ENCODE data around the gene PFKFB4. TPM values are rescaled to one million over a fixed set of nuclear protein-coding genes. Genes with fewer than 3 reads are reported as not detected.

PFKFB4 gene
- total and polyA plus RNA-seq, 2 donors (not counting 1 experiment from before 2014, with no cell fraction given), result 1.3 to 3.3 TPM

DNA sequence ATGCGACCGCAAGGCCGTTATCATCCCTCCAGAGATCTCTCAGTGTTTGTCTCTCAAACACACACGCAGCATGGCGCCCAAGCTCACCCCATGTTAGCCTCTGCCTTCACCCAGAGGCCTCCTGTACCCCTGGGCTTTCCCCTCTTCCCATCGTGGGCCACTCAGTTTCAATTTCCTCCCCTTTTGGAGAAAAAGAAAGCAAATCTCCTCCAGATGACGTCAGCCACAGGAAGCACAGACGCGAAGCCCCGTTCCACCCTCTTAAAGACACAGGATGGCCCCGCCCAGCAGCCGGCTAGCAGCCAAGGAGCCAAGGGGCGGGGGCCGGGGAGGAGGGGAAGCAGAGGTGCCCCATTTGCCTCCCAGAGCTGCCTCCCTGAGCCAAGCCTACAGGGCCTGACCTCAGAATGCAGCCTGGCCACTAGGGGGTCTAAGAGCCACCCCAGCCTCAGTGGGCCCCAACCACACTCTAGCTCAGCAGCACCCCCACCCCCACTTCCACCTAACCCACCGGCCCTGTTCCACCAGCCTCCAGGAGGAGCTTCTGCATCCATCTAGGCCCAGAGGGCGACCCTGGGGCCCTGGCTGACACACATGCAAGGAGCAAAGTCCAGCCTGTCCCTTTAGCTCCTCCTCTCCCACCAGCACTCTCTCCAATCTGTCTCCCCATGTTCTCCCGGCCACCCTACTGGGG lies 83.5 kb downstream of the PFKFB4 start:
- H2AFZ ChIP-seq (ENCODE audit: insufficient read depth, low read depth, low read length, poor library complexity, severe bottlenecking), result peak overlapping the region; percentile 79
- no peaks in the 10 kb centered on the region for H3K27me3 ChIP-seq (replicated peaks in 1 of 4; ENCODE audit: control extremely low read depth in 1 of 4, control insufficient read depth in 3 of 4, insufficient read depth in 4 of 4, low read length in 3 of 4)
- H3K36me3 ChIP-seq (replicated peaks in 1 of 2; ENCODE audit: control extremely low read depth in 1 of 2, control insufficient read depth in 1 of 2, extremely low read depth in 1 of 2, insufficient read depth in 2 of 2, low read length in 1 of 2), result peaks cover 0 to 26% of the 10 kb centered on the region in 2 experiments
- H3K9ac ChIP-seq (ENCODE audit: low read length), result peak overlapping the region; percentile 96
- Mint-ChIP-seq H3K4me1 (peaks cover 66% of the 10 kb centered on the region), H3K9me3 (ENCODE audit: insufficient read depth) (no peaks in the 10 kb centered on the region), H3K4me3 (peak overlapping the region; percentile 93), H3K27me3 (no peaks in the 10 kb centered on the region), H3K27ac (peak overlapping the region; percentile 99)
- H3K4me1 ChIP-seq (ENCODE audit: control insufficient read depth in 2 of 2, insufficient read depth in 2 of 2, low read length in 2 of 2), result peaks cover 62 to 76% of the 10 kb centered on the region in 2 donors
- DNase-seq, result peak; percentile 98
- H3K79me2 ChIP-seq (ENCODE audit: control insufficient read depth, insufficient read depth, low read length), result peaks cover 86% of the 10 kb centered on the region
- intact Hi-C loops (cut with micrococcal nuclease), result loop anchor here (1.0 to 2.0 kb wide), 7 partner anchors 8 to 162 kb away; partner anchors contain the start of genes ATRIP, CCDC51, PFKFB4 and SLC26A6
- H3K4me2 ChIP-seq (replicated peaks; ENCODE audit: low read depth, low read length, poor library complexity, severe bottlenecking), result peak overlapping the region; percentile 78
- ATAC-seq (ENCODE audit: low read depth), result peak; percentile 91
- peak overlapping the region; percentile 59 to 95 (median 74) for H3K4me3 ChIP-seq (ENCODE audit: control extremely low read depth in 1 of 5, extremely low read depth in 1 of 5, insufficient read depth in 1 of 5, low read depth in 2 of 5, low read length in 4 of 5)
- 3% methylated on average over 16 of the region's 17 CpGs for WGBS (ENCODE audit: insufficient coverage)
- TF ChIP-seq, protein P1, sequence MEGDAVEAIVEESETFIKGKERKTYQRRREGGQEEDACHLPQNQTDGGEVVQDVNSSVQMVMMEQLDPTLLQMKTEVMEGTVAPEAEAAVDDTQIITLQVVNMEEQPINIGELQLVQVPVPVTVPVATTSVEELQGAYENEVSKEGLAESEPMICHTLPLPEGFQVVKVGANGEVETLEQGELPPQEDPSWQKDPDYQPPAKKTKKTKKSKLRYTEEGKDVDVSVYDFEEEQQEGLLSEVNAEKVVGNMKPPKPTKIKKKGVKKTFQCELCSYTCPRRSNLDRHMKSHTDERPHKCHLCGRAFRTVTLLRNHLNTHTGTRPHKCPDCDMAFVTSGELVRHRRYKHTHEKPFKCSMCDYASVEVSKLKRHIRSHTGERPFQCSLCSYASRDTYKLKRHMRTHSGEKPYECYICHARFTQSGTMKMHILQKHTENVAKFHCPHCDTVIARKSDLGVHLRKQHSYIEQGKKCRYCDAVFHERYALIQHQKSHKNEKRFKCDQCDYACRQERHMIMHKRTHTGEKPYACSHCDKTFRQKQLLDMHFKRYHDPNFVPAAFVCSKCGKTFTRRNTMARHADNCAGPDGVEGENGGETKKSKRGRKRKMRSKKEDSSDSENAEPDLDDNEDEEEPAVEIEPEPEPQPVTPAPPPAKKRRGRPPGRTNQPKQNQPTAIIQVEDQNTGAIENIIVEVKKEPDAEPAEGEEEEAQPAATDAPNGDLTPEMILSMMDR (IDR thresholded peaks at IDR 0.05), result peak; percentile 56
- no peak for TF ChIP-seq EZH2 (IDR thresholded peaks at IDR 0.05; ENCODE audit: borderline replicate concordance, insufficient read depth, low read depth, low read length, poor library complexity, severe bottlenecking)
- H4K20me1 ChIP-seq (ENCODE audit: control insufficient read depth, insufficient read depth, low read length, poor library complexity, severe bottlenecking), result peaks cover 15% of the 10 kb centered on the region
- POLR2A ChIA-PET, result interaction anchor here (0.8 to 4.3 kb wide), 9 partner anchors 14 to 545 kb away, joined by 3 to 22 read pairs (median 5); partner anchors contain the start of genes CCDC51, SHISA5, TMA7 and WDR6
- CTCF ChIA-PET, result interaction anchor here (0.6 to 17.7 kb wide), 15 partner anchors 9 to 1467 kb away, joined by 3 to 240 read pairs (median 3); partner anchors contain the start of genes CCDC51, SHISA5 and TMA7
- H3K27ac ChIP-seq (ENCODE audit: low read length in 2 of 2), result peak overlapping the region; percentile 96 to 99
- H3K9me3 ChIP-seq (ENCODE audit: control extremely low read depth in 1 of 3, control insufficient read depth in 2 of 3, insufficient read depth in 1 of 3, low read length in 2 of 3), result no peaks in the 10 kb centered on the region

DNA sequence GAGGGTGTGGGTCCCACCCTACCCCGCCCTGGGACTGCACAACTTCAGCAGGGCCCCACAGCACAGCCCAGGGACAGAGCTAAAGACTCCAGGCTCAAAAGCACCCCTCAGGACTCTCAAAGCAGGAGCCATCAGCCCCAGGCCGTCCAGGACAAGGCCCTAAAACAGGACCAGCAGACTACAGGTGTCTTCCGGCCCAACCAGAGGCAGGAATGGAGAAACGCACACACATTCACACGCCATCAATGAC lies 84.0 kb downstream of the PFKFB4 start:
- DNase-seq (no peak), ATAC-seq (ENCODE audit: low read depth) (no peak)
- TF ChIP-seq, protein P1 (IDR thresholded peaks at IDR 0.05), result no peak
- TF ChIP-seq EZH2 (IDR thresholded peaks at IDR 0.05; ENCODE audit: borderline replicate concordance, insufficient read depth, low read depth, low read length, poor library complexity, severe bottlenecking), result no peak
- Histone ChIP-seq H3K79me2 (ENCODE audit: control insufficient read depth, insufficient read depth, low read length) (peaks cover 86% of the 10 kb centered on the region), H2AFZ (ENCODE audit: insufficient read depth, low read depth, low read length, poor library complexity, severe bottlenecking) (peak overlapping the region; percentile 79), H3K4me1 (ENCODE audit: control insufficient read depth in 2 of 2, insufficient read depth in 2 of 2, low read length in 2 of 2) (peaks cover 62 to 76% of the 10 kb centered on the region in 2 donors), H3K9ac (ENCODE audit: low read length) (peak overlapping the region; percentile 96), H3K27ac (ENCODE audit: low read length in 2 of 2) (peak overlapping the region; percentile 96 to 99), H3K4me2 (replicated peaks; ENCODE audit: low read depth, low read length, poor library complexity, severe bottlenecking) (peak overlapping the region; percentile 78), H3K36me3 (replicated peaks in 1 of 2; ENCODE audit: control extremely low read depth in 1 of 2, control insufficient read depth in 1 of 2, extremely low read depth in 1 of 2, insufficient read depth in 2 of 2, low read length in 1 of 2) (peaks cover 0 to 30% of the 10 kb centered on the region in 2 experiments), H4K20me1 (ENCODE audit: control insufficient read depth, insufficient read depth, low read length, poor library complexity, severe bottlenecking) (peaks cover 20% of the 10 kb centered on the region), H3K27me3 (replicated peaks in 1 of 4; ENCODE audit: control extremely low read depth in 1 of 4, control insufficient read depth in 3 of 4, insufficient read depth in 4 of 4, low read length in 3 of 4) (no peaks in the 10 kb centered on the region), H3K9me3 (ENCODE audit: control extremely low read depth in 1 of 3, control insufficient read depth in 2 of 3, insufficient read depth in 1 of 3, low read length in 2 of 3) (no peaks in the 10 kb centered on the region), H3K4me3 (ENCODE audit: control extremely low read depth in 1 of 5, extremely low read depth in 1 of 5, insufficient read depth in 1 of 5, low read depth in 2 of 5, low read length in 4 of 5) (peak overlapping the region; percentile 59 to 95 (median 74))
- 0% methylated on average over 5 of the region's 5 CpGs for whole genome bisulfite sequencing (ENCODE audit: insufficient coverage)
- no peaks in the 10 kb centered on the region for H3K27me3 Mint-ChIP-seq
- POLR2A ChIA-PET, result interaction anchor here (0.7 to 4.3 kb wide), 11 partner anchors 14 to 937 kb away, joined by 3 to 22 read pairs (median 5); partner anchors contain the start of genes CCDC51, SHISA5, TMA7 and WDR6
- H3K9me3 Mint-ChIP-seq (ENCODE audit: insufficient read depth), result no peaks in the 10 kb centered on the region
- H3K4me1 Mint-ChIP-seq, result peaks cover 66% of the 10 kb centered on the region
- peak overlapping the region; percentile 93 for H3K4me3 Mint-ChIP-seq
- intact Hi-C loops (cut with micrococcal nuclease), result loop anchor here (2.0 kb wide), 2 partner anchors 26 to 162 kb away; partner anchors contain the start of genes ATRIP and SLC26A6
- CTCF ChIA-PET, result interaction anchor here (0.6 to 17.7 kb wide), 11 partner anchors 14 to 1468 kb away, joined by 3 to 240 read pairs (median 4); partner anchors contain the start of genes CCDC51, SHISA5 and TMA7
- H3K27ac Mint-ChIP-seq, result peak overlapping the region; percentile 99

Data from B cell (primary cell).